Measurements from ENCODE around the gene SHC2. TPM values are rescaled to one million over a fixed set of nuclear protein-coding genes. Genes with fewer than 3 reads are reported as not detected.
A peak's percentile ranks its signal among the peaks of the same experiment; 100 is the strongest.
"Not testable (repeated sequence)": the region's sequence is repeated elsewhere in the genome, so short reads cannot be mapped to it uniquely, and the experiment has no call there.

Gene SHC2
- total RNA-seq, 3 donors from 2014 or later = 8.3 to 40.6 (median 21.8) TPM

DNA sequence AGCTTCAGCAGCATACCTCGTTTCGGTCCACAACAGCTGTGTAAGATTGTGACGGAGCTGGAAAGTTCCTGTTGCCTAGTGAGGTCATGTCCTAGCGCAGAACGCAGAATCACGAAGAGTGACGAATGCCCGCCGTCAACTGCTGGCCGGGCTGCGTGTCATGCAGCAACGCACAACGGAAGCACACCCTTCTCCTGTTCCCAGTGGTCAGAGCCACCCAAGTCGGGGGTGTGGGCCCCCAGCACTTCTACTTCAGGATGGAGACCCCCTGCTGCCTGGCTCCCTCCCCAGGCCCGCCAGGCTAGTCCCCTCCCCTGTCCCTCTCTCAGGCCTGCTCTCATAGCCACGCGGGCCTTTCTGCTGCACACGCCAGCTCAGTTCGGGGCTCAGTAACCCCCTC is 77.8 kb downstream of the SHC2 start:
- no peak for TF ChIP-seq POLR2A (IDR thresholded peaks at IDR 0.05)
- TF ChIP-seq POLR2AphosphoS5 (IDR thresholded peaks at IDR 0.05) = no peak
- TF ChIP-seq, protein P1, sequence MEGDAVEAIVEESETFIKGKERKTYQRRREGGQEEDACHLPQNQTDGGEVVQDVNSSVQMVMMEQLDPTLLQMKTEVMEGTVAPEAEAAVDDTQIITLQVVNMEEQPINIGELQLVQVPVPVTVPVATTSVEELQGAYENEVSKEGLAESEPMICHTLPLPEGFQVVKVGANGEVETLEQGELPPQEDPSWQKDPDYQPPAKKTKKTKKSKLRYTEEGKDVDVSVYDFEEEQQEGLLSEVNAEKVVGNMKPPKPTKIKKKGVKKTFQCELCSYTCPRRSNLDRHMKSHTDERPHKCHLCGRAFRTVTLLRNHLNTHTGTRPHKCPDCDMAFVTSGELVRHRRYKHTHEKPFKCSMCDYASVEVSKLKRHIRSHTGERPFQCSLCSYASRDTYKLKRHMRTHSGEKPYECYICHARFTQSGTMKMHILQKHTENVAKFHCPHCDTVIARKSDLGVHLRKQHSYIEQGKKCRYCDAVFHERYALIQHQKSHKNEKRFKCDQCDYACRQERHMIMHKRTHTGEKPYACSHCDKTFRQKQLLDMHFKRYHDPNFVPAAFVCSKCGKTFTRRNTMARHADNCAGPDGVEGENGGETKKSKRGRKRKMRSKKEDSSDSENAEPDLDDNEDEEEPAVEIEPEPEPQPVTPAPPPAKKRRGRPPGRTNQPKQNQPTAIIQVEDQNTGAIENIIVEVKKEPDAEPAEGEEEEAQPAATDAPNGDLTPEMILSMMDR (IDR thresholded peaks at IDR 0.05) = no peak
- H3K9me3 ChIP-seq = no peaks in the 10 kb centered on the region
- peak in 1 of 2 donors; percentile 34 for DNase-seq (ENCODE audit: low spot score in 2 of 2)
- H3K27ac ChIP-seq = no peak overlapping the region
- H3K27me3 ChIP-seq = no peaks in the 10 kb centered on the region
- H3K36me3 ChIP-seq = no peaks in the 10 kb centered on the region
- no peaks in the 10 kb centered on the region for H3K4me1 ChIP-seq
- no peak overlapping the region for H3K4me3 ChIP-seq
- intact Hi-C loops (cut with DNase I; ENCODE audit: low total_unique reads) = no loop called here

DNA sequence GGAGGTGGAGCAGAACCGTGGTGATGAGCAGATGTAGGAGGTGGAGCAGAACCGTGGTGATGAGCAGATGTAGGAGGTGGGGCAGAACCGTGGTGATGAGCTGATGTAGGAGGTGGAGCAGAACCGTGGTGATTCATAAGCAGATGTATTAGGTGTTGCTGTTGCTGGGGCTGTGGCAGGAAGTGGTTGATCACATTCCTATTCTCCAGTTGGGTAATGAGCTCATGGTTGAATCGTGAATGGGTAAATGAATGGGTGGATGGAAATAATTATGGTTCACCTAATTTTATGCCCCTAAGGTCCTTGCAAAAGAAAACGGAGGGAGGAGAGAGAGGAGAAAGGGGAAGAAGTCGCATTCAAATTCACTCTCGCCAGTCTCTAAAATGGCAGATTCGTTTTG is 78.3 kb downstream of the SHC2 start:
- H3K4me3 ChIP-seq; H3K36me3 ChIP-seq; DNase-seq (ENCODE audit: low spot score in 2 of 2); H3K27ac ChIP-seq; H3K27me3 ChIP-seq; H3K9me3 ChIP-seq; intact Hi-C loops (cut with DNase I; ENCODE audit: low total_unique reads); H3K4me1 ChIP-seq: not testable (repeated sequence)

DNA sequence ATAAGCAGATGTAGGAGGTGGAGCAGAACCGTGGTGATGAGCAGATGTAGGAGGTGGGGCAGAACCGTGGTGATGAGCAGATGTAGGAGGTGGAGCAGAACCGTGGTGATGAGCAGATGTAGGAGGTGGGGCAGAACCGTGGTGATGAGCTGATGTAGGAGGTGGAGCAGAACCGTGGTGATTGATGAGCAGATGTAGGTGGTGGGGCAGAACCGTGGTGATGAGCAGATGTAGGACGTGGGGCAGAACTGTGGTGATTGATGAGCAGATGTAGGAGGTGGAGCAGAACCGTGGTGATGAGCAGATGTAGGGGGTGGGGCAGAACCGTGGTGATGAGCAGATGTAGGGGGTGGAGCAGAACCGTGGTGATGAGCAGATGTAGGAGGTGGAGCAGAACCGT is 78.9 kb downstream of the SHC2 start:
- H3K9me3 ChIP-seq; H3K4me1 ChIP-seq; H3K27me3 ChIP-seq; intact Hi-C loops (cut with DNase I; ENCODE audit: low total_unique reads); H3K36me3 ChIP-seq; H3K4me3 ChIP-seq; H3K27ac ChIP-seq; DNase-seq (ENCODE audit: low spot score in 2 of 2): not testable (repeated sequence)

DNA sequence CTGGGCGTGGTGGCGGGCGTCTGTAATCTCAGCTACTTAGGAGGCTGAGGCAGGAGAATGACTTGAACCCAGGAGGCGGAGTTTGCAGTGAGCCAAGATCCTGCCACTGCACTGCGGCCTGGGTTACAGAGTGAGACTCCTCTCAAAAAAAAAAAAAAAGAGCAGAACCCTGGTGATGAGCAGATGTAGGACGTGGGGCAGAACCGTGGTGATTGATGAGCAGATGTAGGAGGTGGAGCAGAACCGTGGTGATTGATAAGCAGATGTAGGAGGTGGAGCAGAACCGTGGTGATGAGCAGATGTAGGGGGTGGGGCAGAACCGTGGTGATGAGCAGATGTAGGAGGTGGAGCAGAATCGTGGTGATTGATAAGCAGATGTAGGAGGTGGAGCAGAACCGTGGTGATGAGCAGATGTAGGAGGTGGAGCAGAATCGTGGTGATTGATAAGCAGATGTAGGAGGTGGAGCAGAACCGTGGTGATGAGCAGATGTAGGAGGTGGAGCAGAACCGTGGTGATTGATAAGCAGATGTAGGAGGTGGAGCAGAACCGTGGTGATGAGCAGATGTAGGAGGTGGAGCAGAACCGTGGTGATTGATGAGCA is 80.1 kb downstream of the SHC2 start:
- intact Hi-C loops (cut with DNase I; ENCODE audit: low total_unique reads); H3K4me3 ChIP-seq; H3K36me3 ChIP-seq; H3K4me1 ChIP-seq; H3K27me3 ChIP-seq; DNase-seq (ENCODE audit: low spot score in 2 of 2); H3K9me3 ChIP-seq; H3K27ac ChIP-seq: not testable (repeated sequence)

DNA sequence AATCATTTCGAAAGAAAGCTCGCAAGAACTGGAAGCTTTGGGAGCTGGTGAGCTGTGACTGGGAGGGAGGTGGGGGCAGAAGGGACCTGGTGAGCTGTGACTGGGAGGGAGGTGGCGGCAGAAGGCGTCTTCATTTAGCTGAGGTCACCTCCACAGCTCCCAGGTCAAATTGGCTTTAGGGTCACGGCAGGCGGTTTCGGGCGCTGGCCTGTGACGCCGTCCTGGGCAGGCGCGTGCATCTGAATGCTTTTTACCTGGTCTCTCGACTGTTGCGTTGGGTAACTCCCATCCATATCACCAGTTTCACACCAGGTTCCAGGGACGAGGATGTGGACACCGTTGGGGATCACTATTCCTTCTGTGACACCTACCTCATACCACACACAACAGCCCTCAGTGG is 81.0 kb downstream of the SHC2 start:
- DNase-seq (ENCODE audit: low spot score in 2 of 2) = no peak
- Histone ChIP-seq H3K27me3 (peaks cover 0 to 3% of the 10 kb centered on the region in 2 donors), H3K4me3 (no peak overlapping the region), H3K9me3 (no peaks in the 10 kb centered on the region), H3K36me3 (no peaks in the 10 kb centered on the region), H3K4me1 (no peaks in the 10 kb centered on the region), H3K27ac (no peak overlapping the region)
- intact Hi-C loops (cut with DNase I; ENCODE audit: low total_unique reads) = no loop called here
- no peak for TF ChIP-seq POLR2AphosphoS5 (IDR thresholded peaks at IDR 0.05)
- TF ChIP-seq, protein P1 (IDR thresholded peaks at IDR 0.05) = no peak
- TF ChIP-seq POLR2A (IDR thresholded peaks at IDR 0.05) = no peak

DNA sequence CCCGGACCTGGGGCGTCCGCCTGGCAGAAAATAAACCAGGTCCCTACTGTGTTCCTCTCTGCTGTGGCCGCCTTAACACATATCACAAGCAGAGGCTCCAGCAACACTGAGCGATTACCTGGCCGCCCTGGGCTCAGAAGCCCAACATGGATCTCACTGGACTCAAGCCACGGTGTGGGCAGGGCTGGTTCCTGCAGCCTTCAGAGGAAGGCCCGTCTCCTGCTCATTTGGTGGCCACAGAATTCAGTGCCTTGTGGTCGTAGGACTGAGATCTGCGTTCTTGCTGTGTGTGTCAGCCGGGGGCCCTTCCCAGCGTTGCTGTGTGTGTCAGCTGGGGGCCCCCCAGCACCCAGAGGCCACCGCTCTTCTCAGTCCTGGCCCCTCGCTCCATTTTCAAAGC is 82.1 kb downstream of the SHC2 start:
- Histone ChIP-seq H3K9me3 (no peaks in the 10 kb centered on the region), H3K27ac (no peak overlapping the region), H3K27me3 (peaks cover 0 to 10% of the 10 kb centered on the region in 2 donors), H3K36me3 (no peaks in the 10 kb centered on the region), H3K4me3 (no peak overlapping the region), H3K4me1 (peaks cover 0 to 4% of the 10 kb centered on the region in 2 donors)
- TF ChIP-seq POLR2AphosphoS5 (IDR thresholded peaks at IDR 0.05) (no peak), POLR2A (IDR thresholded peaks at IDR 0.05) (no peak)
- TF ChIP-seq, protein P1 (IDR thresholded peaks at IDR 0.05) = no peak
- DNase-seq (ENCODE audit: low spot score in 2 of 2) = peak in 1 of 2 donors; percentile 22
- intact Hi-C loops (cut with DNase I; ENCODE audit: low total_unique reads) = no loop called here
